Heart right ventricle (tissue), 16 donors: ENCODE measurements around the gene CENPP. TPM values are rescaled to one million over a fixed set of nuclear protein-coding genes. Genes with fewer than 3 reads are reported as not detected.

Experiments used
- ATAC-seq, 8 donors: fragments of 200-7000 bp; cut with Tn5 transposase; one replicate each; pipeline ENCODE4 v1.9.1; 2020; ENCODE audit warnings: mild to moderate bottlenecking in 8 of 8, moderate library complexity in 8 of 8, moderate number of reproducible peaks in 1 of 8
- DNase-seq, 2 donors: peaks; one replicate each; pipeline ENCODE4 v3.0.0-alpha.2; 2020
- H3K27ac ChIP-seq, 10 donors: fragments of 200-600 bp; sonication (generic) in 2 of 10; one replicate each; pipeline versions ENCODE4 v1.5.0 to v1.8.0; 2020 to 2022; ENCODE audit warnings: mild to moderate bottlenecking in 3 of 10
- H3K27me3 ChIP-seq, 7 donors: fragments of 200-600 bp; one replicate each; pipeline ENCODE4 v1.8.0; 2021 to 2022; ENCODE audit warnings: mild to moderate bottlenecking in 2 of 7
- H3K36me3 ChIP-seq, 9 donors: fragments of 200-600 bp; sonication (generic) in 1 of 9; one replicate each; pipeline versions ENCODE4 v1.5.0 to v1.8.0; 2020 to 2022; ENCODE audit warnings: mild to moderate bottlenecking in 2 of 9
- H3K4me1 ChIP-seq, 9 donors: fragments of 200-600 bp; sonication (generic) in 1 of 9; one replicate each; pipeline versions ENCODE4 v1.5.0 to v1.8.0; 2020 to 2022; ENCODE audit warnings: mild to moderate bottlenecking in 4 of 9
- H3K4me3 ChIP-seq, 10 donors: fragments of 200-600 bp; sonication (generic) in 2 of 10; one replicate each; pipeline versions ENCODE4 v1.5.0 to v1.8.0; 2020 to 2022; ENCODE audit warnings: mild to moderate bottlenecking in 7 of 10, moderate library complexity in 2 of 10
- H3K9me3 ChIP-seq, 11 donors: fragments of 200-600 bp in 10 of 11; sonication (generic) in 2 of 11; one replicate each; pipeline versions ENCODE4 v1.5.0 to v1.8.0; 2013 to 2022; ENCODE audit warnings: mild to moderate bottlenecking in 2 of 11, control low read depth in 1 of 11, moderate library complexity in 1 of 11
- WGBS, 2 donors: extraction: QIAGEN DNeasy Blood & Tissue Kit; methylation state at CpG; one replicate each; pipeline ENCODE4 v1.1.7; 2013; ENCODE audit warnings: inconsistent platforms in 1 of 2; 5-methylcytosine and 5-hydroxymethylcytosine counted together
- intact Hi-C, 10 donors: fragments of 100-400 bp; cut with DNase I; formaldehyde crosslinking; loops; one replicate each; pipeline versions ENCODE4 v1.11.1 to v1.14.2; 2022
- polyA plus RNA-seq, 2 donors: library from polyadenylated mRNA; stranded (reverse); fragments of 200-250 nt; gene quantifications; one replicate each; pipeline ENCODE4 v1.2.3, GENCODE V29; 2013
- total RNA-seq, 10 donors: library from RNA; stranded (reverse); fragmentation: NEBNext Ultra II Directional in 3 of 10; extraction: Animal tissue kit (Norgen Biotek cat#: 25700) in 3 of 10; gene quantifications; one replicate each; pipeline versions ENCODE4 v1.2.1 to v1.2.4, GENCODE V29; 2021 to 2023
- TF ChIP-seq, protein P1 (sequence below), 9 donors: fragments of 200-600 bp; sonication (generic) in 2 of 9; IDR thresholded peaks; one replicate each; pipeline versions ENCODE4 v1.5.0 to v1.8.0; 2021 to 2022; ENCODE audit warnings: antibody characterized with exemption in 9 of 9, mild to moderate bottlenecking in 5 of 9, moderate library complexity in 1 of 9
- donor health status: Arrhythmogenic right ventricular cardiomyopathy.
- donor health status: ischemic (EF 13 %, LVEDD 7.1; RV severe dilation, severe dysfunction).
- donor health status: healthy with polysubstance abuse.
- donor health status: DM: no; HTN: yes; CAD: no.
- donor health status: DM: no; HTN: no; CAD: no.
- donor health status: ischemic (EF 25% LVEDD 6.9; RV normal size, moderate dysfunction).
- donor health status: ischemic (EF 25% LVEDD 5.7; RV mildly dilated, moderate dysfunction).
- donor health status: healthy.
- donor health status: DM: yes; HTN: yes; CAD: no.
- donor health status: Ischemic cardiomyopathy.
- donor health status: ischemic (EF 35%, LVEDD 5.7; RV mildly dilated, moderate dysfunction).
- donor health status: nonischemic (EF 11% LVEDD 7.7; RV severe dilation, severe dysfunction).
- donor health status: DM: yes; HTN: yes; CAD: no.
- donor health status: PGD.
- donor health status: ischemic (EF 29% LVEDD 5.4; RV normal size, mild dysfunction).
- donor health status: nonischemic (EF 23%, LVEDD 6.1; RV moderate dilation, normal function).

CENPP gene
- total and polyA plus RNA-seq, 12 donors, result 1.3 to 5.2 (median 2.8) TPM

DNA sequence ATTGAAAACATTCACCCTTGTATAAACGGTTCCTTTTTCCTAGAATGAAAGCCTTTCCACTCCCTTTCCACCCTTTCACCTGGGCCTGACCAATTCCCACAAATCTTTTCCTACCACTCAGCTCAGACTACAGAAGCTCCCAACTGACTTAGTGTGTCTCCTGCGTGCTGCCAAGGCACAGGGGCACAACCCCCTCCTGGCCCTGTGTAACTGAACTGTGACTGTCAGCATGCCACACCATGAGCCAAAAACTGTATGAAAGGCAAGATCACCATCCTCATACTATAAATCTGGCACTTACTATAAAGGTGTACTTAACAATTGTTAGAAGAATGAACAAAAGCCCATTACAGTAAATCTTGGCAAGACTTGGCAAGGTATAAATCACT, 12.1 kb upstream of the CENPP start:
- Histone ChIP-seq H3K27ac (peak overlapping the region; percentile 45 to 83 (median 62)), H3K27me3 (no peaks in the 10 kb centered on the region), H3K4me3 (no peak overlapping the region), H3K9me3 (no peaks in the 10 kb centered on the region), H3K4me1 (peaks cover 2 to 28% (median 14%) of the 10 kb centered on the region in 9 donors), H3K36me3 (peaks cover 0 to 99% (median 44%) of the 10 kb centered on the region in 9 donors)
- no peak for DNase-seq
- WGBS, 2 donors, result 55 to 57% methylated on average over 2 of the region's 2 CpGs
- TF ChIP-seq, protein P1, sequence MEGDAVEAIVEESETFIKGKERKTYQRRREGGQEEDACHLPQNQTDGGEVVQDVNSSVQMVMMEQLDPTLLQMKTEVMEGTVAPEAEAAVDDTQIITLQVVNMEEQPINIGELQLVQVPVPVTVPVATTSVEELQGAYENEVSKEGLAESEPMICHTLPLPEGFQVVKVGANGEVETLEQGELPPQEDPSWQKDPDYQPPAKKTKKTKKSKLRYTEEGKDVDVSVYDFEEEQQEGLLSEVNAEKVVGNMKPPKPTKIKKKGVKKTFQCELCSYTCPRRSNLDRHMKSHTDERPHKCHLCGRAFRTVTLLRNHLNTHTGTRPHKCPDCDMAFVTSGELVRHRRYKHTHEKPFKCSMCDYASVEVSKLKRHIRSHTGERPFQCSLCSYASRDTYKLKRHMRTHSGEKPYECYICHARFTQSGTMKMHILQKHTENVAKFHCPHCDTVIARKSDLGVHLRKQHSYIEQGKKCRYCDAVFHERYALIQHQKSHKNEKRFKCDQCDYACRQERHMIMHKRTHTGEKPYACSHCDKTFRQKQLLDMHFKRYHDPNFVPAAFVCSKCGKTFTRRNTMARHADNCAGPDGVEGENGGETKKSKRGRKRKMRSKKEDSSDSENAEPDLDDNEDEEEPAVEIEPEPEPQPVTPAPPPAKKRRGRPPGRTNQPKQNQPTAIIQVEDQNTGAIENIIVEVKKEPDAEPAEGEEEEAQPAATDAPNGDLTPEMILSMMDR (IDR thresholded peaks at IDR 0.05), result no peak
- intact Hi-C loops, result no loop called here
- ATAC-seq, result peak; percentile 47 to 90 (median 69)

DNA sequence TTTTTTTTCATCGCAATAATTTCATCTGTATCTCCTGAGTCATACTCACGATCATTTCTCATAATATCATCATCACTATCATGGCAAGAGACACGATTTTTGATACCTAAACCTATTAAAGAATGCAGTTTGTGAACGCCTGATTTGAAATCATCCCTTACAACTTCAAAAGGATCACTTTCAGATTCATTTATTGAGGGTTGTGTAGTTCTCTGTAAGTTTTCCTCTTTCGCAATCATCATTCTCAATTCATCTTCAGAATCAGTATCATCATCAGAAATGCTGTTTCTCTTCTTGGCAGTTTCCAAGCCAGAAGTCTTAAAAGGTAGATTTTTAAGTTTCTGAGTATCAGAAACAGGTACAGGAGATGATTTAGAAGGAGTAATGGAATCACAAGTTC, 10.3 kb upstream of the CENPP start:
- DNase-seq (no peak), ATAC-seq (no peak)
- no peak overlapping the region for H3K4me3 ChIP-seq
- intact Hi-C loops, result no loop called here
- H3K27me3 ChIP-seq, result no peaks in the 10 kb centered on the region
- WGBS, 2 donors, result 95 to 96% methylated on average over 5 of the region's 5 CpGs
- no peaks in the 10 kb centered on the region for H3K9me3 ChIP-seq
- TF ChIP-seq, protein P1 (IDR thresholded peaks at IDR 0.05), result no peak
- H3K36me3 ChIP-seq, result peaks cover 0 to 99% (median 47%) of the 10 kb centered on the region in 9 donors
- H3K27ac ChIP-seq, result no peak overlapping the region
- H3K4me1 ChIP-seq, result peaks cover 2 to 22% (median 12%) of the 10 kb centered on the region in 9 donors

DNA sequence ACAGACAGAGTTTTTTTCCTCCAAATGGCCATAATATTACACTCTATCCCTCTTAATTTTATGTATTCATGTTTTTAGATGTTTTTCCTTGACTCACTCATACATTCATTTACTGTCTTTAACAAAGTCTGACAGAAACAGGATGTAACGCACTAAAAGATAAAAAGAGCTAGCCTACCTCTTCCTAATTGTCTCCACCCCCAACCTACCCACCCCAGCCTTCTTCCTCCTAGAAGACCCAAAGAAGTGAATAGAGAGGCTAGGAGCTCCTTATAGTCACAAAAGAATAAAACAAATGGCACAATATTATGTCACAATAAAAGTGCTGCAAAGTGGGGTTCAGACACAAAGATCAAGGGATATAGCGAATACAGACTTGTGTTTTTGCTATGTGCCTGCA, 1.3 kb upstream of the CENPP start:
- TF ChIP-seq, protein P1 (IDR thresholded peaks at IDR 0.05), result no peak
- peaks cover 5 to 27% (median 19%) of the 10 kb centered on the region in 9 donors for H3K4me1 ChIP-seq
- intact Hi-C loops, result loop anchor here in 2 of 10 donors (2.0 to 10.0 kb wide), 2 partner anchors 310 kb away; no protein-coding TSS in a partner anchor
- H3K27ac ChIP-seq, result peak overlapping the region in 6 of 10 donors; percentile 88 to 99 (median 96)
- ATAC-seq (no peak), DNase-seq (no peak)
- H3K27me3 ChIP-seq, result no peaks in the 10 kb centered on the region
- WGBS, 2 donors, result 13 to 33% methylated on average over 2 of the region's 2 CpGs
- H3K36me3 ChIP-seq, result peaks cover 0 to 41% (median 16%) of the 10 kb centered on the region in 9 donors
- no peaks in the 10 kb centered on the region for H3K9me3 ChIP-seq
- peak overlapping the region; percentile 66 to 90 (median 80) for H3K4me3 ChIP-seq

DNA sequence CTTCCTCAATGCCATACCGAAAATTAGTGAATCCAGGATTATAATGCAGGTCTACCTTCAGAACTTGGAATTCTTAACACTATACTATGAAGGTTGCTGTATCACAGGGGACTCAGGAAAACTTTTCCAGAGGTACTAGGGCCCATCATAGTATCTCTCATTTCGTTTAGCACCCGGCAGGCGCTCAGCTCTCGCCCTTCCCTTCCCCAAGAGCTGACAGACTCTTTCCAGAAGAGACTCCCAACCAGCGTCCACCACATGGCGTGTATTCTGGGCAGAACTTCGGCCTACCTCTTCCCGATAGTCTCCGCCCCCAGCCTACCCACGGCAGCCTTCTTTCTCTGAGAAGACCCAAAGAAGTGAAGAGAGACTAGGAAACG, 874 bp upstream of the CENPP start:
- TF ChIP-seq, protein P1 (IDR thresholded peaks at IDR 0.05), result no peak
- Histone ChIP-seq H3K36me3 (peaks cover 0 to 37% (median 15%) of the 10 kb centered on the region in 9 donors), H3K4me1 (peaks cover 5 to 27% (median 19%) of the 10 kb centered on the region in 9 donors), H3K27me3 (no peaks in the 10 kb centered on the region), H3K9me3 (no peaks in the 10 kb centered on the region), H3K27ac (peak overlapping the region; percentile 88 to 99 (median 96)), H3K4me3 (peak overlapping the region; percentile 66 to 90 (median 80))
- intact Hi-C loops, result loop anchor here in 5 of 10 donors (2.0 to 10.0 kb wide), 4 partner anchors 307 to 312 kb away; no protein-coding TSS in a partner anchor
- WGBS, 2 donors, result 0% methylated on average over 12 of the region's 12 CpGs
- DNase-seq (no peak), ATAC-seq (peak; percentile 19 to 70 (median 58))
